Measurements from ENCODE around the gene VHLL. TPM values are rescaled to one million over a fixed set of nuclear protein-coding genes. Genes with fewer than 3 reads are reported as not detected.

VHLL gene
- total RNA-seq, 1 experiment from 2014 or later = 1.1 TPM

DNA sequence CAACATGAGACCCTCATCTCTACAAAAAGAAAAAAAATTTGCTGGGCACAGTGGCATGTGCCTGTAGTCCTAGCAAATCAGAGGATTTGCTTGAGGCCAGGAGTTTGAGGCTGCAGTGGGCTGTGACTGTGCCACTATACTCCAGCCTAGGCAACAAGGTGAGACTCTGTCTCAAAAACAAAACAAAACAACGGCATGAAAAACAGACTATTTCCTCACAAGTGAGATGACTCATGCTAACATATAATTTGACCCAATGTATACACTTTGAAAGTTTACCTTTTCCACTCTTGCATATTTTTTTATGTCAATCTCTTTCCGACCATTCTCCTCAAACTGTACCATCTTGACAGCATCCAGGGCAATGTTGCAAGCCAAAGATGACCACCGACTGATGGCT lies 21.5 kb upstream of the VHLL start:
- H3K9me3 ChIP-seq (ENCODE audit: low read length) = no peaks in the 10 kb centered on the region
- DNase-seq = peak; percentile 53
- no peaks in the 10 kb centered on the region for H3K9me2 ChIP-seq (replicated peaks; ENCODE audit: low read length)
- ChIA-PET CTCF (no interaction called here), POLR2A (ENCODE audit: unreplicated experiment) (no interaction called here)
- no peaks in the 10 kb centered on the region for H3F3A ChIP-seq (ENCODE audit: low read length, unreplicated experiment)
- intact Hi-C loops (cut with micrococcal nuclease) = no loop called here
- peak; percentile 57 for ATAC-seq
- H3K9ac ChIP-seq (ENCODE audit: low read length) = no peak overlapping the region
- no peak overlapping the region for H3K4me2 ChIP-seq (ENCODE audit: low read length)
- H3K4me1 ChIP-seq (ENCODE audit: insufficient read depth, low read length) = peaks cover 11% of the 10 kb centered on the region
- no peak overlapping the region for H2AFZ ChIP-seq (ENCODE audit: low read length)
- no TSS peak for BruUV-seq (replicated peaks)
- TF ChIP-seq EZH2phosphoT487 (IDR thresholded peaks at IDR 0.05; ENCODE audit: borderline replicate concordance, low read length) = no peak
- no peak for TF ChIP-seq EZH2 (IDR thresholded peaks at IDR 0.05; ENCODE audit: low read length, unreplicated experiment)
- TF ChIP-seq, protein P1, sequence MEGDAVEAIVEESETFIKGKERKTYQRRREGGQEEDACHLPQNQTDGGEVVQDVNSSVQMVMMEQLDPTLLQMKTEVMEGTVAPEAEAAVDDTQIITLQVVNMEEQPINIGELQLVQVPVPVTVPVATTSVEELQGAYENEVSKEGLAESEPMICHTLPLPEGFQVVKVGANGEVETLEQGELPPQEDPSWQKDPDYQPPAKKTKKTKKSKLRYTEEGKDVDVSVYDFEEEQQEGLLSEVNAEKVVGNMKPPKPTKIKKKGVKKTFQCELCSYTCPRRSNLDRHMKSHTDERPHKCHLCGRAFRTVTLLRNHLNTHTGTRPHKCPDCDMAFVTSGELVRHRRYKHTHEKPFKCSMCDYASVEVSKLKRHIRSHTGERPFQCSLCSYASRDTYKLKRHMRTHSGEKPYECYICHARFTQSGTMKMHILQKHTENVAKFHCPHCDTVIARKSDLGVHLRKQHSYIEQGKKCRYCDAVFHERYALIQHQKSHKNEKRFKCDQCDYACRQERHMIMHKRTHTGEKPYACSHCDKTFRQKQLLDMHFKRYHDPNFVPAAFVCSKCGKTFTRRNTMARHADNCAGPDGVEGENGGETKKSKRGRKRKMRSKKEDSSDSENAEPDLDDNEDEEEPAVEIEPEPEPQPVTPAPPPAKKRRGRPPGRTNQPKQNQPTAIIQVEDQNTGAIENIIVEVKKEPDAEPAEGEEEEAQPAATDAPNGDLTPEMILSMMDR (conservative IDR thresholded peaks at IDR 0.05; ENCODE audit: low read depth, low read length) = no peak
- no peak overlapping the region for H3K27ac ChIP-seq (ENCODE audit: low read length)
- peaks cover 19% of the 10 kb centered on the region for H3K79me2 ChIP-seq (ENCODE audit: low read length)
- H3K36me3 ChIP-seq (ENCODE audit: low read depth, low read length) = peaks cover 79% of the 10 kb centered on the region
- H3K4me3 ChIP-seq (ENCODE audit: low read length) = no peak overlapping the region
- no peaks in the 10 kb centered on the region for H3K27me3 ChIP-seq (ENCODE audit: low read length)
- peaks cover 21% of the 10 kb centered on the region; the same call in 1 of the 2 replicates for H4K20me1 ChIP-seq (ENCODE audit: low read length)

DNA sequence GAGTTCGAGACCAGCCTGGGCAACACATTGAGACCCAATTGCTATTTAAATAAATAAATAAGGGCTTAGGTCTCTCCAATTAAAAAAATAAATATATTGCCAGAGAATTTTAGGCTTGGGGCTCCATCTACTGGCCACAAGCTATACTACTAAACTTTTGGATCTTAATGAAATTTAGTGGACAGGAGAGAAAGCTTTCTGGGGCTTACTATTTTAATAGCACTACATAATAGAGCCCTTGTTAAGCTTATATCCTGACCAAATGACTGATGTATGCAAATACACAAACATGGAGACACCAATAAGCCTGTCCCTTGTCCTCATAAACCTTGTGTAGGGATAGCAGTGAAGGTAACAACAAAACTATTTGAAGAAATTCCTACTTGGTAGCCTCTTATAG lies 20.6 kb upstream of the VHLL start:
- no TSS peak for BruUV-seq (replicated peaks)
- H3F3A ChIP-seq (ENCODE audit: low read length, unreplicated experiment) = no peaks in the 10 kb centered on the region
- H2AFZ ChIP-seq (ENCODE audit: low read length) = no peak overlapping the region
- ChIA-PET CTCF (interaction anchor here (0.6 to 1.2 kb wide), 6 partner anchors 29 to 174 kb away, joined by 3 to 10 read pairs (median 6); no protein-coding TSS in a partner anchor), POLR2A (ENCODE audit: unreplicated experiment) (no interaction called here)
- no peak overlapping the region for H3K4me2 ChIP-seq (ENCODE audit: low read length)
- peaks cover 11% of the 10 kb centered on the region for H3K4me1 ChIP-seq (ENCODE audit: insufficient read depth, low read length)
- no peaks in the 10 kb centered on the region for H3K9me3 ChIP-seq (ENCODE audit: low read length)
- no peak overlapping the region for H3K9ac ChIP-seq (ENCODE audit: low read length)
- peaks cover 15% of the 10 kb centered on the region; the same call in 1 of the 2 replicates for H4K20me1 ChIP-seq (ENCODE audit: low read length)
- TF ChIP-seq EZH2phosphoT487 (IDR thresholded peaks at IDR 0.05; ENCODE audit: borderline replicate concordance, low read length) = no peak
- TF ChIP-seq, protein P1 (conservative IDR thresholded peaks at IDR 0.05; ENCODE audit: low read depth, low read length) = peak; percentile 83
- no peak overlapping the region for H3K27ac ChIP-seq (ENCODE audit: low read length)
- intact Hi-C loops (cut with micrococcal nuclease) = loop anchor here (10.0 kb wide), 1 partner anchor 175 kb away; no protein-coding TSS in a partner anchor
- peaks cover 78% of the 10 kb centered on the region for H3K36me3 ChIP-seq (ENCODE audit: low read depth, low read length)
- peak; percentile 27 for ATAC-seq
- H3K9me2 ChIP-seq (replicated peaks; ENCODE audit: low read length) = no peaks in the 10 kb centered on the region
- H3K27me3 ChIP-seq (ENCODE audit: low read length) = no peaks in the 10 kb centered on the region
- H3K4me3 ChIP-seq (ENCODE audit: low read length) = no peak overlapping the region
- peak; percentile 65 for DNase-seq
- peaks cover 19% of the 10 kb centered on the region for H3K79me2 ChIP-seq (ENCODE audit: low read length)

DNA sequence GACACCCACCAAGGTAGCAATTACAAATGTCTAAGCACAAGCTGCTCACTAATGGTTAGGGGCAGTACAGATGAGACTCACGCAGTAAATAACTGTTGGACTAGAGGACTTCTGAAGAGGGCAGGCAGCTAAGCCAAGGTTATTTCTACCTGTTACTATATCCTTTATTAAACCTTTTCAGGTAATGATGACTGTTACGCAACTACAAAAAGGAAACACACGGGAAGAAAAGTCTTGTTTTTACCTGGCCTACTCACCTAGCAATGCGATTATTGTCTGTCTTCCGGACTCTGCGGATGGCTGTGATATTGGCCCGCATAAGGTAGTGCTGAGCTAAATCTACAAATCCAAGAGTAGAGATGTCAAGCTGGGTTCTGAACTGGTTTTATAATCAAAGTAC lies 17.8 kb upstream of the VHLL start:
- no peak for ATAC-seq
- POLR2A ChIA-PET (ENCODE audit: unreplicated experiment) = interaction anchor here (0.5 kb wide), 1 partner anchor 21 kb away, joined by 3 read pairs; the partner anchor contains the start of gene GLMP
- no peak overlapping the region for H3K9ac ChIP-seq (ENCODE audit: low read length)
- H4K20me1 ChIP-seq (ENCODE audit: low read length) = peaks cover 15% of the 10 kb centered on the region; the same call in 1 of the 2 replicates
- intact Hi-C loops (cut with micrococcal nuclease) = loop anchor here (10.0 kb wide), 1 partner anchor 172 kb away; no protein-coding TSS in a partner anchor
- DNase-seq = no peak
- H3K27me3 ChIP-seq (ENCODE audit: low read length) = no peaks in the 10 kb centered on the region
- CTCF ChIA-PET = interaction anchor here (0.6 kb wide), 1 partner anchor 91 kb away, joined by 11 read pairs; no protein-coding TSS in a partner anchor
- no peak overlapping the region for H2AFZ ChIP-seq (ENCODE audit: low read length)
- H3K4me2 ChIP-seq (ENCODE audit: low read length) = no peak overlapping the region
- H3F3A ChIP-seq (ENCODE audit: low read length, unreplicated experiment) = no peaks in the 10 kb centered on the region
- no TSS peak for BruUV-seq (replicated peaks)
- no peak overlapping the region for H3K4me3 ChIP-seq (ENCODE audit: low read length)
- H3K36me3 ChIP-seq (ENCODE audit: low read depth, low read length) = peaks cover 86% of the 10 kb centered on the region
- TF ChIP-seq, protein P1 (conservative IDR thresholded peaks at IDR 0.05; ENCODE audit: low read depth, low read length) = no peak
- no peak for TF ChIP-seq EZH2 (IDR thresholded peaks at IDR 0.05; ENCODE audit: low read length, unreplicated experiment)
- no peak for TF ChIP-seq EZH2phosphoT487 (IDR thresholded peaks at IDR 0.05; ENCODE audit: borderline replicate concordance, low read length)
- peaks cover 5% of the 10 kb centered on the region; the same call in 1 of the 2 replicates for H3K4me1 ChIP-seq (ENCODE audit: insufficient read depth, low read length)
- H3K27ac ChIP-seq (ENCODE audit: low read length) = no peak overlapping the region
- H3K9me3 ChIP-seq (ENCODE audit: low read length) = no peaks in the 10 kb centered on the region
- peaks cover 12% of the 10 kb centered on the region for H3K79me2 ChIP-seq (ENCODE audit: low read length)
- no peaks in the 10 kb centered on the region for H3K9me2 ChIP-seq (replicated peaks; ENCODE audit: low read length)
